Transverse colon (tissue), 3 donors: ENCODE measurements around the gene UBE2K.

Source experiments
- EP300 ChIP-seq: sonication (generic); formaldehyde crosslinking; IDR thresholded peaks from one replicate; pipeline ENCODE4 v1.6.1; 2017; ENCODE audit warnings: antibody characterized with exemption, low read depth
- TF ChIP-seq, protein P1 (sequence below), 5 experiments: fragments of 200-600 bp in 3 of 5; fragments of 450-650 bp in 2 of 5; sonication (generic) in 3 of 5; IDR thresholded peaks; 1 replicate in 2 of 5; 2 replicates in 3 of 5; pipeline ENCODE4 v1.5.1; 2016 to 2017; ENCODE audit warnings: antibody characterized with exemption in 5 of 5, inconsistent platforms in 3 of 5, mild to moderate bottlenecking in 2 of 5, moderate library complexity in 1 of 5

- TF ChIP-seq, protein P1, sequence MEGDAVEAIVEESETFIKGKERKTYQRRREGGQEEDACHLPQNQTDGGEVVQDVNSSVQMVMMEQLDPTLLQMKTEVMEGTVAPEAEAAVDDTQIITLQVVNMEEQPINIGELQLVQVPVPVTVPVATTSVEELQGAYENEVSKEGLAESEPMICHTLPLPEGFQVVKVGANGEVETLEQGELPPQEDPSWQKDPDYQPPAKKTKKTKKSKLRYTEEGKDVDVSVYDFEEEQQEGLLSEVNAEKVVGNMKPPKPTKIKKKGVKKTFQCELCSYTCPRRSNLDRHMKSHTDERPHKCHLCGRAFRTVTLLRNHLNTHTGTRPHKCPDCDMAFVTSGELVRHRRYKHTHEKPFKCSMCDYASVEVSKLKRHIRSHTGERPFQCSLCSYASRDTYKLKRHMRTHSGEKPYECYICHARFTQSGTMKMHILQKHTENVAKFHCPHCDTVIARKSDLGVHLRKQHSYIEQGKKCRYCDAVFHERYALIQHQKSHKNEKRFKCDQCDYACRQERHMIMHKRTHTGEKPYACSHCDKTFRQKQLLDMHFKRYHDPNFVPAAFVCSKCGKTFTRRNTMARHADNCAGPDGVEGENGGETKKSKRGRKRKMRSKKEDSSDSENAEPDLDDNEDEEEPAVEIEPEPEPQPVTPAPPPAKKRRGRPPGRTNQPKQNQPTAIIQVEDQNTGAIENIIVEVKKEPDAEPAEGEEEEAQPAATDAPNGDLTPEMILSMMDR (IDR thresholded peaks at IDR 0.05): no peak
- TF ChIP-seq EP300: no peak
Observed at GRCh38 chr4:39660045-39660444, 37.9 kb upstream of the UBE2K start.
